GM12892 (cell line): ENCODE measurements around the gene TAOK3.
A peak's percentile ranks its signal among the peaks of the same experiment; 100 is the strongest.

Experiments used
- POLR2A ChIP-seq: IDR thresholded peaks from 2 replicates; pipeline ENCODE4 v1.6.1; 2011; ENCODE audit warnings: low read depth, low read length, control low read depth
- POLR2AphosphoS5 ChIP-seq: IDR thresholded peaks from 2 replicates; pipeline ENCODE4 v1.6.1; 2011; ENCODE audit warnings: low read depth, low read length, control low read depth

GRCh38 chr12:118145798-118146156, 226.9 kb downstream of the TAOK3 start:
- TF ChIP-seq POLR2AphosphoS5 (0 out of 2 replicates have a peak, but pooled peaks have one; percentile 50), POLR2A (no peak)
